GM12875 (cell line): ENCODE results near the gene CD81.

Experiments used
- H3K4me3 ChIP-seq: one replicate; pipeline ENCODE4 v1.5.1; 2011; ENCODE audit warnings: low read depth, low read length, control low read depth
- TF ChIP-seq, protein P1 (sequence below): IDR thresholded peaks from 2 replicates; pipeline ENCODE4 v1.5.1; 2011; ENCODE audit warnings: low read depth, mild to moderate bottlenecking, control low read depth, inconsistent platforms, low read length, moderate library complexity, borderline replicate concordance; ENCODE audit not compliant: insufficient read depth

Gene CD81

DNA sequence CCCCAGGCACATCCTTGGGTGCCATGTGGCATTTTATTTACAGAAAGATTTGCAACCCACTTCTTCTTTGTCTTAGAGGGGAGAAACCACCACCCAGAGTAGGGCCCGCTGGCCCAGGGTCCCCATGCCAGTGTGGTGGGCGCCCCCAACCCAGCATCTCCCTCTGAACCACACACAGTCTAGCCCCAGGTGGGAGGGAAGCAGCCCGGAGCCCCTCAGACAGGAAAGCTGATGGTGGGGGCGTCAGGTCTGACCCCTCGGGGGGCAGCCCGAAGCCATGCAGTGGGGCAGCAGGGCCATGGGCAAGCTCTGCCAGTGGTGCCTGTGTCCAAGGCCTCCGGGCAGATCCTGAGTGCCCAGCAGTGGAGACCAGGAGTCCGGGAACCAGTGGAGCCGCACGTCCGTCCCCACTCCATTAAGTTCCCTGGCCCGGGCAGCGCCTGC lies 55.5 kb downstream of the CD81 start:
- TF ChIP-seq, protein P1, sequence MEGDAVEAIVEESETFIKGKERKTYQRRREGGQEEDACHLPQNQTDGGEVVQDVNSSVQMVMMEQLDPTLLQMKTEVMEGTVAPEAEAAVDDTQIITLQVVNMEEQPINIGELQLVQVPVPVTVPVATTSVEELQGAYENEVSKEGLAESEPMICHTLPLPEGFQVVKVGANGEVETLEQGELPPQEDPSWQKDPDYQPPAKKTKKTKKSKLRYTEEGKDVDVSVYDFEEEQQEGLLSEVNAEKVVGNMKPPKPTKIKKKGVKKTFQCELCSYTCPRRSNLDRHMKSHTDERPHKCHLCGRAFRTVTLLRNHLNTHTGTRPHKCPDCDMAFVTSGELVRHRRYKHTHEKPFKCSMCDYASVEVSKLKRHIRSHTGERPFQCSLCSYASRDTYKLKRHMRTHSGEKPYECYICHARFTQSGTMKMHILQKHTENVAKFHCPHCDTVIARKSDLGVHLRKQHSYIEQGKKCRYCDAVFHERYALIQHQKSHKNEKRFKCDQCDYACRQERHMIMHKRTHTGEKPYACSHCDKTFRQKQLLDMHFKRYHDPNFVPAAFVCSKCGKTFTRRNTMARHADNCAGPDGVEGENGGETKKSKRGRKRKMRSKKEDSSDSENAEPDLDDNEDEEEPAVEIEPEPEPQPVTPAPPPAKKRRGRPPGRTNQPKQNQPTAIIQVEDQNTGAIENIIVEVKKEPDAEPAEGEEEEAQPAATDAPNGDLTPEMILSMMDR, result no peak
- H3K4me3 ChIP-seq, result no peak overlapping the region

DNA sequence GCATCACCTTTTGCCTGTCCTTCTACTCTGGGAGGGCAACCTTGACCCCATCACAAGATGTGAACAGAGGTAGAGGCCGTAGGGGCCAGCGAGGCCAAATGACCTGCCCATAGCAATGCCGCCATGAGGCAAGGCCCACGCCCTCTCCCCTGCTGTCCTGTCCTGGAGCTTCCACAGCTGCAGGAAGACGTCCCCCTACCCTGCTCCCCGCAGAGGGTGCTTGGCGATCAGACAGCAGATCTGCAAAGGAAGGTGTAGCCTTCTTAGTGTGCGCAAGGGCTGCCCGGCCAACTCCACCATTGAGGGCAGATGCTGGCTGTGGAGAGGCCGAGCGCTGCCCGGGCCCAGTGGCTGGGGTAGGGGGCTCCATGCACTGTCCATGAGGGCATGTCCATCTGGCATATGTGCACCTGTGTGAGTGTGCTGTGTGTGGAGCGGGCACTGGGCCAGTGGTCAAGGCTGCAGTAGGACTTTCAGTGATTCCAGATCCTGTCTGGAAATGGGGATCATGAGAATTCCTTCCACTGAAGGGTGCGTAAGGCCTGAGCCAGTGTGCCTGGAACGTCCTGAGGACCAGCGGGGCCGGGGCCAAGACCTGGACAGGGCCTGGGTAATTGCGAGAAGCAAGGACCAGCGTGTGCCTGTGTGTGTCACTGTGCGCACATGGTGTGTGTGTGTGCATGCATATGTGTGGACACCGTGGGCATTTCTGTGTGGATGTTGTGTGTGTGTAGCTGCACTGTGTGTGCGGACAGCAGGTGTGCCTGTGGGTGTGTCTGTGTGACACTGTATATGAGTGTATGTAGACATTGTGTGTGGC lies 56.2 kb downstream of the CD81 start:
- TF ChIP-seq, protein P1, result no peak

DNA sequence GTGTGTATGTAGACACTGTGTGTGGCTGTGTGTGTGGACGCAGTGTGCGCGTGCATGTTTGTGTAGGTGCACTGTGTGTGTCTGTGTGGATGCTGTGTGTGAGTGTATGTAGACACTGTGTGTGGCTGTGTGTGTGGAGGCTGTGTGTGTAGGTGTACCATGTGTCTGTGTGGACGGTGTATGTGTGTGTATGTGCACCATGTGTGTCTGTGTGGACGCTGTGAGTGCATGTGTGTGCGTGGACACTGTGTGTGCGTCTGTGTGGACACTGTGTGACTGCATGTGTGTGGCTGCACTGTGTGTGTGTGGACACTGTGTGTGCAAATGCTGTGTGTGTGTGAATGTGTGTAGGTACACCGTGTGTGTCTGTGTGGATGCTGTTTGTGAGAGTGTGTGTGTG lies 56.9 kb downstream of the CD81 start:
- TF ChIP-seq, protein P1, result no peak
- no peak overlapping the region for H3K4me3 ChIP-seq

More for the DNA sequence above, 56.2 kb downstream of the CD81 start:
- no peak overlapping the region for H3K4me3 ChIP-seq

DNA sequence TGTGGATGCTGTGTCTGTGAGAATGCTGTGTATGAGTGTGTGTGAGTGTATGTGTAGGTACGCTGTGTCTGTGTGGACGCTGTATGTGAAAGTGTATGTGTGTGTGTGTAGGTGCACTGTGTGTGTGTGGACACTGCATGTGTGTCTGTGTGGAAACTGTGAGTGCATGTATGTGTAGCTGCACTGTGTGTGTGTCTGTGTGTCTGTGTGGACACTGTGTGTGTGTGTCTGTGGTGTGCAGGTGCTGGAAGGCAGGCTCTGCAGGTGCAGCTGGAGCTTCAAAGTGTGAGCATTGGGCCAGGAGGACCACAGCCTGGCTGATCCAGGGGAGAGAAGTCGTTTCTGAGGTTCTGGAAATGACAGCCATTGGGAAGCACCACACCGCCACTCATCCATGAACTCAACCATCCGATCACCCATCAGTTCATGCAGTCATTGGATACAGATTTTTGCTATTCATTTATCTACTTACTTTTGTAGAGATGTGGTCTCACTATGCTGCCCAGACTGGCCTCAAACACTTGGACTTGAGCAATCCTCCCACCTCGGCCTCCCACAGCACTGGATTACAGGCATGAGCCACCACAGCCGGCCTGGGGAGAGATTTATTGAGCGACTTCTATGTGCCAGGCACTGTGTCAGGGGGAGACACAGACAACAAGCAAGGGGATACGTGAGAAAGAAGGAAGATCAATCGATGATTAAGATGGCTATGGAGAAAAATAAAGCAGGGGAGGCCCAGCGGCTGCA lies 57.6 kb downstream of the CD81 start:
- TF ChIP-seq, protein P1, result no peak
- no peak overlapping the region for H3K4me3 ChIP-seq

DNA sequence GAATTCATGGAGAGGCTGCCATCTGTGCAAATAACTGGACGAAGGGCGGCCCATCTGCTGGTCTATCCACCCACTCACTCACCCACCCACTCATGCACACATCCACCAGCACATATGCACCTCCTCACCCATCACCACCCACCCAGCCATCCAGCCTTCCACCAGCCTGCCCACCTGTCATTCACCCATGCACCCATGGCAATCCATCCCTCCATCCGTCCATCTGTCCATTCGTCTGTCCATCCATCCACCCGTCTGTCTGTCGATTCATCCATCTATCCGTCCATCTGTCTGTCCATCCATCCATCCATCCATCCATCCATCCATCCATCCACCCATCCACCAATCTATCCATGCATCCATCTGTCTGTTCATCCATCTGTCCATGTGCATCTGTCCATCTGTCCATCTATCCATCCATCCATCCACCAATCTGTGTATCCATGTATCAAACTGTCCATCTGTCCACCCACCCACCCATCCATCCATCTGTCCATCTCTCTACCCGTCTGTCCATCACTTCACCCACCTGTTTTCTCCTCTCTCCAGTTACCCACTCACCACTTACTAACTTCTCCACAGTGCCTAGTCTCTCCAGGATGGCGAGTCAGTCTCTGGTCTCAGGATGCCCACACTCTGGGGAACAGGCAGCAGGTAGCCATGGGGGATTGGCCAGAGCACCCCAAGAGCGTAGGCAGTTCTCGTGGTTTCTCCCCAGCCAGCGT lies 58.3 kb downstream of the CD81 start:
- TF ChIP-seq, protein P1, result no peak
- H3K4me3 ChIP-seq, result no peak overlapping the region

DNA sequence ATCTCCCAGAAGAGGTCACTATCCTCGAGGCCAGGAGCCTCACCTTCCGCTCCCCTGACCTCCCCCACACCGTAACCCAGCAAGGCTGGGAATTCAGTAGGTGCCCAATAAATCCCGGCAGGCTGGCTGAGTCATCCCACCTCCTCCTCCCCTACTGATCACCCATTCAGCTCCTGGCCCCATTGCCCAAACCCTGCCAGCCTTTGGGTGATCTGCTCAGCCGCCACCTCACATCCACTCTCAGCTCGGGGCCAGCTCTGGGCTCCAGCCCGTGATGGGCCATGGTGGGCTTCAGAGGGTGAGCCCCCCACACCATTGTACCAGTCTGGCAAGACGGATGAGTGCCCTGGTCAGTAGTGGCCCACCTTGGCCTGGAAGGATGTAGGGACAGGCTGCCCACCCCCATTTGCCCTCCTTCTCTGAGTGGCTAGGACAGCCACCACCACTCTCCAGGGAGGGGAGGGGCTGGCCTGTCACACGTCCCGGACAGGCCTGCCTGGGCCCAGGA lies 59.0 kb downstream of the CD81 start:
- no peak overlapping the region for H3K4me3 ChIP-seq
- TF ChIP-seq, protein P1, result no peak
